ENCODE measurements around the gene FOXP1. TPM values are rescaled to one million over a fixed set of nuclear protein-coding genes. Genes with fewer than 3 reads are reported as not detected.
"Not testable (repeated sequence)": the region's sequence is repeated elsewhere in the genome, so short reads cannot be mapped to it uniquely, and the experiment has no call there.

The FOXP1 gene
- total RNA-seq, 4 donors from 2014 or later: 103 to 173 (median 140) TPM

DNA sequence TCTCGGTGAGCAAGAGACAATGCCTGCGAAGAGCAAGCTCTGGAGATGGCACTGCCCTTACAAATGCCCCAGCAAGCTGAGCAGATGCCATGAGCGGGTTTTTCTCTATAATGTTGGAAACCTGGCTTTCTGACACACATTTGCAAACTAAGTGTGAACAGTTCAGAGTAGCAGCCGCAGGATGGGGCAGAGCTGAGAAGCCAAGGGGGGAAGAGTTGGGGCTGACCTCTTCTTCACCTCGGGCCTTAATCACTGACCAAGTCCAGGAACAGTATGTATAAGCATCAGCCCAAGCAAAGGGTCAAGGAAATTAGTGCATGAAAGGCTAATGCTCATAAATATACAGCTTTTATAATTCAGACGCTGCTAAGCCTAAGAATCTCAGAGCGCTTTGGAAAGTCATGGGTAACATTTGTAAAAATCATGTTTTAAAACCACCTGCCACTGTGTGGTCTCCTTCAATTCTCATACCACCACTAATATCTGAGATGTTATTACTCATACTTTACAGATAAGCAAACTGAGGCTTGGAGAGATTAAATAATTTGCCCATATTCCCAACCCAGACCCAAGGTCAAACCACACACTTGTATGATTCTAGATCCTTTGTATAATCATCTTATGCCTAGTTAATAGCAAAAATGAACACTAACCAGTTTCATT is 603.4 kb downstream of the FOXP1 start:
- Histone ChIP-seq H3K9me3 (no peaks in the 10 kb centered on the region), H3K27ac (peak overlapping the region in 2 of 4 donors; percentile 5 to 10), H3K4me1 (peaks cover 0 to 26% (median 0%) of the 10 kb centered on the region in 4 donors), H3K36me3 (peaks cover 0 to 51% (median 0%) of the 10 kb centered on the region in 3 donors), H3K27me3 (no peaks in the 10 kb centered on the region), H3K4me3 (no peak overlapping the region)
- no peak for TF ChIP-seq POLR2A (IDR thresholded peaks at IDR 0.05)
- TF ChIP-seq, protein P1, sequence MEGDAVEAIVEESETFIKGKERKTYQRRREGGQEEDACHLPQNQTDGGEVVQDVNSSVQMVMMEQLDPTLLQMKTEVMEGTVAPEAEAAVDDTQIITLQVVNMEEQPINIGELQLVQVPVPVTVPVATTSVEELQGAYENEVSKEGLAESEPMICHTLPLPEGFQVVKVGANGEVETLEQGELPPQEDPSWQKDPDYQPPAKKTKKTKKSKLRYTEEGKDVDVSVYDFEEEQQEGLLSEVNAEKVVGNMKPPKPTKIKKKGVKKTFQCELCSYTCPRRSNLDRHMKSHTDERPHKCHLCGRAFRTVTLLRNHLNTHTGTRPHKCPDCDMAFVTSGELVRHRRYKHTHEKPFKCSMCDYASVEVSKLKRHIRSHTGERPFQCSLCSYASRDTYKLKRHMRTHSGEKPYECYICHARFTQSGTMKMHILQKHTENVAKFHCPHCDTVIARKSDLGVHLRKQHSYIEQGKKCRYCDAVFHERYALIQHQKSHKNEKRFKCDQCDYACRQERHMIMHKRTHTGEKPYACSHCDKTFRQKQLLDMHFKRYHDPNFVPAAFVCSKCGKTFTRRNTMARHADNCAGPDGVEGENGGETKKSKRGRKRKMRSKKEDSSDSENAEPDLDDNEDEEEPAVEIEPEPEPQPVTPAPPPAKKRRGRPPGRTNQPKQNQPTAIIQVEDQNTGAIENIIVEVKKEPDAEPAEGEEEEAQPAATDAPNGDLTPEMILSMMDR (IDR thresholded peaks at IDR 0.05): no peak
- DNase-seq: no peak

DNA sequence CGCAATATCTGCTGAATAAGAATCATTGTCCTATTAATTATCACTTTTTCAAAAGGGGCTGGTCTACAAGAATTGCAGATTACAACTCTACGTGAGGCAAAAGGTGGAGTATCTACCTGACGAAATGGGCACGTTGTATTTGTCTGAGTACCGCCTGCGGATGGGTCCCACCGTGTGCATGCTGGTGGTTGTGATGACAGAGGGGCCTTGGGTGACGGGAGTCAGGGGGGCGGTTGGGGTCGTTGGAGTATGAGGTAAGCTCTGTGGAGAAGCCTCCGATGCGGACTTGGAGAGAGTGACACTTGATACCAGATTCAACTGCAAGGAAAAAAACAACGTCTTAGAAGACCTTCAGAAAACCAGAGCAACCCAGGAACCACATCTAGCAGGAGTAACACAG is 605.8 kb downstream of the FOXP1 start:
- H3K27me3 ChIP-seq: no peaks in the 10 kb centered on the region
- H3K36me3 ChIP-seq: peaks cover 0 to 54% (median 0%) of the 10 kb centered on the region in 3 donors
- TF ChIP-seq POLR2A (IDR thresholded peaks at IDR 0.05): no peak
- TF ChIP-seq, protein P1 (IDR thresholded peaks at IDR 0.05): no peak
- H3K27ac ChIP-seq: no peak overlapping the region
- no peak for DNase-seq
- no peaks in the 10 kb centered on the region for H3K9me3 ChIP-seq
- no peak overlapping the region for H3K4me3 ChIP-seq
- H3K4me1 ChIP-seq: peaks cover 0 to 15% (median 0%) of the 10 kb centered on the region in 4 donors

DNA sequence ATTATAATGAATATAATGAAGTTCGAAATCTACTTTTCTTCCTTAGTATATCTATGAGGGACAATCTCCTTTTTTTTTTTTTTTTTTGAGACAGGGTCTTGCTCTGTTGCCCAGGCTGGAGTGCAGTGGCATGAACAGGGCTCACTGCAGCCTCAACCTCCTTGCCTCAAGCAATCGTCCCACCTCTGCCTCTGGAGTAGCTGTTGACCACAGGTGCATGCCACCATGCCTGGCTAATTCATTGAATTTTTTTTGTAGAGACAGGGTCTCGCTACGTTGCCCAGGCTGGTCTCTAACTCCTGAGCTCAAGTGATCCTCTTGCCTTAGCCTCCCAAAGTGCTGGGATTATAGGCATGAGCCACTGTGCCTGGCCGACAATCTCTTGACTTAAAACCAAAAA is 607.5 kb downstream of the FOXP1 start:
- not testable (repeated sequence) for H3K4me1 ChIP-seq, DNase-seq, H3K27me3 ChIP-seq, H3K4me3 ChIP-seq, H3K9me3 ChIP-seq, H3K27ac ChIP-seq
- peaks cover 0 to 71% (median 0%) of the 10 kb centered on the region in 3 donors for H3K36me3 ChIP-seq

DNA sequence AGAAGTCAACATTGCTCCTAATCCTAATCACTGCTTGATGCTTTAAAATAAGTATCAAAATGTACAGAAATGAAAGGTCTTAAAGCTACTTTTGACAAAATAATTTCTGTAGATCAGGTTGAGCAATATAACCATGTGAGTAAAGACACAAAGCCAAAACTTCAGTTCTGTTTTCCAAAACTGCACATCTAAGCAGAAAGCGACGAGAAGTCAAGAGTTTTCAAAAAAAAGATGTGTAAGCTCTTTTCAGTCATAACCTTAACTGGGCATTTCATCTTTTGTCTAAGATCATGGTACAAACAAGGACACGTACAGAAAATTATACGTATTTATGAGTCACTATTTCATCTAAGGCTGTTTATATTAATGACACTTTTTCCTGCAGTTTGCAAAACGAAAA is 608.8 kb downstream of the FOXP1 start:
- no peak overlapping the region for H3K27ac ChIP-seq
- H3K27me3 ChIP-seq: no peaks in the 10 kb centered on the region
- TF ChIP-seq, protein P1 (IDR thresholded peaks at IDR 0.05): no peak
- no peak for TF ChIP-seq POLR2A (IDR thresholded peaks at IDR 0.05)
- no peaks in the 10 kb centered on the region for H3K4me1 ChIP-seq
- DNase-seq: no peak
- H3K4me3 ChIP-seq: no peak overlapping the region
- peaks cover 0 to 83% (median 0%) of the 10 kb centered on the region in 3 donors for H3K36me3 ChIP-seq
- H3K9me3 ChIP-seq: no peaks in the 10 kb centered on the region

DNA sequence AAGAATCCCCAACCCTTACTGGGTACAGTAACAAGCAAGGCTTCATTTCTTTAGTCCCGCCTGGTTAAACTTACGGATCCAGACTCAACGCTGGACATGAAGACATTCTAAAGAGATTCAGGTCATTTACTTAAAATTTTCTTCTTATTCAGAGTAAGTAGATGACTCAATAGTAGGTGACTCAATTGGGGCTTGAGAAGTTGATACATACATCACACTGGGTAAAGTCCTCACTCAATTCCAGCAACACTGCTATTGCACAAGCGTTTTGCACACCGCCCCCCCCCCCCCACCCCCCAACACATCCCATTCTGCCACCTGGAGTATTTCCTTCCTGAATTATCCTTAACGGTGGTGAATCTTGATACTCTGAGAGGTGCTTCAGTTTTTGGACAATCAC is 610.0 kb downstream of the FOXP1 start:
- no peak for DNase-seq
- Histone ChIP-seq H3K4me3 (no peak overlapping the region), H3K9me3 (no peaks in the 10 kb centered on the region), H3K4me1 (no peaks in the 10 kb centered on the region), H3K36me3 (peaks cover 0 to 94% (median 0%) of the 10 kb centered on the region in 3 donors), H3K27me3 (no peaks in the 10 kb centered on the region), H3K27ac (no peak overlapping the region)
- TF ChIP-seq, protein P1 (IDR thresholded peaks at IDR 0.05): no peak
- no peak for TF ChIP-seq POLR2A (IDR thresholded peaks at IDR 0.05)

DNA sequence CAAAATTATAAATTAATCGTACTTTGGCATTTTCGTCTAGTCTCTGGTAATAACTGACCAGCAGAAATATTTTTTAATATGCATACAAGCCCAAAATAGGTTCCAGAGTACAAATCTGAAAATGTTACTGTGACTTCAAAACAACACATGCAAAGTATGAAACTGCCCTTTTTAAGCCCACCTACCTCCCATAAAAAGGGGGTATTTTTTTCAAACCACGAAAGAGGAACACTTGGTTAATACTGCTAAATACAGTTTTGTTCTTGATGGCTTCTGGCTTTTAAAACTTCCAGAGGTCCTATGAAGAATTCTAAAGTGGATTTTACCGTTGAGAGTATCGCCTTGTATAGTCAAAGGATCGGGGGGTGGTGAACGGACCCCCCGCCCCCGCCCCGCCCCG is 610.7 kb downstream of the FOXP1 start:
- no peak for DNase-seq
- H3K36me3 ChIP-seq: peaks cover 0 to 94% (median 0%) of the 10 kb centered on the region in 3 donors
- TF ChIP-seq, protein P1 (IDR thresholded peaks at IDR 0.05): no peak
- no peak for TF ChIP-seq POLR2A (IDR thresholded peaks at IDR 0.05)
- no peak overlapping the region for H3K27ac ChIP-seq
- no peak overlapping the region for H3K4me3 ChIP-seq
- H3K27me3 ChIP-seq: no peaks in the 10 kb centered on the region
- H3K4me1 ChIP-seq: no peaks in the 10 kb centered on the region
- H3K9me3 ChIP-seq: no peaks in the 10 kb centered on the region
